IgD-negative memory B cell (primary cell): ENCODE data around the gene NLGN2. TPM values are rescaled to one million over a fixed set of nuclear protein-coding genes. Genes with fewer than 3 reads are reported as not detected.
"Not testable (repeated sequence)": the region's sequence is repeated elsewhere in the genome, so short reads cannot be mapped to it uniquely, and the experiment has no call there.

Experiments
- H3K27ac Mint-ChIP-seq, 3 donors: one replicate each; pipeline ENCODE4 v1.8.0; 2020 to 2022; ENCODE audit warnings: mild to moderate bottlenecking in 3 of 3, mixed read lengths in 3 of 3, moderate library complexity in 1 of 3
- H3K27me3 Mint-ChIP-seq: one replicate; pipeline ENCODE4 v1.8.0; 2021; ENCODE audit warnings: mixed read lengths
- H3K36me3 Mint-ChIP-seq: one replicate; pipeline ENCODE4 v1.8.0; 2020; ENCODE audit warnings: mild to moderate bottlenecking, mixed read lengths
- H3K4me1 Mint-ChIP-seq, 3 donors: one replicate each; pipeline ENCODE4 v1.8.0; 2020 to 2022; ENCODE audit warnings: mixed read lengths in 3 of 3, mild to moderate bottlenecking in 1 of 3
- H3K4me3 Mint-ChIP-seq, 4 donors: one replicate each; pipeline ENCODE4 v1.8.0; 2020 to 2022; ENCODE audit warnings: mild to moderate bottlenecking in 4 of 4, mixed read lengths in 4 of 4, moderate library complexity in 3 of 4
- H3K9me3 Mint-ChIP-seq, 3 donors: one replicate each; pipeline ENCODE4 v1.8.0; 2020 to 2021; ENCODE audit warnings: mixed read lengths in 3 of 3, mild to moderate bottlenecking in 1 of 3
- polyA plus RNA-seq: library from polyadenylated mRNA; unstranded; fragments of 300-500 nt; fragmentation: Illumina TruSeq; gene quantifications from one replicate; pipeline ENCODE4 v1.2.3, GENCODE V29; 2021

Gene NLGN2
- not detected for polyA plus RNA-seq

DNA sequence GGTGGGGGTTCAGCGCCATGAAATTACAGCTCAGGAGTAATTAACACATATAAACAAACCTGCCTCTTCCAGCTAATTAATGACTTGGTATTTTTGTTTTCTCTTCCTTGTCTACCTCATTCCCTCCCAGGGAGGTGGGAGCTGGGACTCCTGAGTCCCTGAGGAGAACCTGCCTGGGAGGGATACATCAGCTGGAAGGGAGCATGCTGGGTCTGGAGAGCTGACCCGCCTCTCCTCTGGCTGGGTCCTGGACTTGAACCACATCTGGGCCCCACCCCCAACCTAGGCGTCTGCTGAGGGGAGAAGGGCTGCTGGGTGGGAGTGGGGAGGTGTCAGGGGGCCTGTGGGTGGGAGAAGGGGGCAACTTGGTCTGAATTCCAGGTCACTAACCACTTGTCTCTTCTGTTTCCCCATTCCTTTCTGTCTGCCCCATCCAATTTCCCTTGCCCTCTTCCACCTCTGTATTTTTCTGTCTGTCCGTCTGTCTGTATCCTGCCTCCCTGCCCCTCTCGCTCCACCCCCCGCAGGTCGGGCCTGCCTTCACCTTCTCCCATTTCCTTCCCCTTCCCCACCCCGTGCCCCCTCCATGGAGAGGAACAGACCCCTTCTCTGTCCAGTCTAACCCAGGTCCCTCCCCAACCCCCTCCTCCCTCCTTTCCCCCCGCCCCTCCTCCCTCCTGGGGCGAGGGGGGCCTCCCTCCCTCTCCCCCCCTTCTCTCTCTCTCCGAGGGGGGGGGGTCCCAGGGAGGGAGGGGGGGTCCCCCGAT, at the start of gene NLGN2:
Gene NLGN2 (plus strand): TSS at position 361 of the 767 bp plus-strand sequence. CDS start 411 bp downstream, outside the sequence.
- H3K9me3 Mint-ChIP-seq = no peaks in the 10 kb centered on the region
- no peaks in the 10 kb centered on the region for H3K36me3 Mint-ChIP-seq
- peak within 1 kb of the TSS in 2 of 4 donors; percentile 27 to 57 for H3K4me3 Mint-ChIP-seq
- H3K27me3 Mint-ChIP-seq = peaks cover 6% of the 10 kb centered on the region
- peak within 1 kb of the TSS in 1 of 3 donors; percentile 53 for H3K27ac Mint-ChIP-seq
- peaks cover 5 to 16% (median 8%) of the 10 kb centered on the region in 3 donors for H3K4me1 Mint-ChIP-seq

DNA sequence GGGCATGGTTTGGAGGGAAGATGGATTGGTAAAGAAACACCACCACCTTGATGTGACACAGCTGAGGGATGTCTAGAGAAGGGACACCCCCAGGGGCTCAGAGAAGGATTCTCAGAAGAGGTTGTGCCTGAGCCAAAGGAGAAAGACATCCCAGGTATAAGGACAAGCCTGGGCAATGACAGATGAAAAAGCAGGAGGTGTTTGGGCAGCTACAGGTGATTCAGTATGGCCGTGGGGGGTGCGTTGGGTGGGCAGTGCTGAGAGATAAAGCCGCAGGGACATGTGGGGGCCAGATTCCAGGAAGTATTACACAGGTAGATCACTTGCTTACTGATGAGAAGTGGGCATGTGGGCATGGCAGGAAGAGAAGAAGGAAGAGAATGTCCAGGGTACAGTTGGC, 45.7 kb upstream of the NLGN2 start:
- no peak overlapping the region for H3K4me3 Mint-ChIP-seq
- no peak overlapping the region for H3K27ac Mint-ChIP-seq
- H3K36me3 Mint-ChIP-seq = no peaks in the 10 kb centered on the region
- peaks cover 2% of the 10 kb centered on the region for H3K27me3 Mint-ChIP-seq
- H3K4me1 Mint-ChIP-seq = no peaks in the 10 kb centered on the region
- H3K9me3 Mint-ChIP-seq = no peaks in the 10 kb centered on the region

DNA sequence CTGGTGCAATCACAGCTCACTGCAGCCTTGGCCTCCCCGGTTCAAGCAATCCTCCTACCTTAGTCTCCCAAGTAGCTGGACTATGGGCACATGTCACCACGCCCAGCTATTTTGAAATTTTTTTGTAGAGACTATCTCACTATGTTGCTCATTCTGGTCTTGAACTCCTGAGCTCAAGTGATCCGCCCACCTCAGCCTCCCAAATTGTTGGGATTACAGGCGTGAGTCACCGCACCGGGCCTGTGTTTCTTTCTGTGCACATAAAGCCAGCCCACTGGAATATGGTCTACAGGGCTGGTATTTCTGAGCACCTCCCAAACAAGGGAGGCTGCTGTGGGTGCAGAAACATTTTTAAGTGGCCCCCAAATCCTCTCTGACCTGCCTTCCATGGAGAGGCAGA, 44.3 kb upstream of the NLGN2 start:
- no peaks in the 10 kb centered on the region for H3K9me3 Mint-ChIP-seq
- no peaks in the 10 kb centered on the region for H3K36me3 Mint-ChIP-seq
- H3K4me3 Mint-ChIP-seq = no peak overlapping the region
- peaks cover 0 to 1% (median 0%) of the 10 kb centered on the region in 3 donors for H3K4me1 Mint-ChIP-seq
- no peak overlapping the region for H3K27ac Mint-ChIP-seq
- H3K27me3 Mint-ChIP-seq = peaks cover 2% of the 10 kb centered on the region

DNA sequence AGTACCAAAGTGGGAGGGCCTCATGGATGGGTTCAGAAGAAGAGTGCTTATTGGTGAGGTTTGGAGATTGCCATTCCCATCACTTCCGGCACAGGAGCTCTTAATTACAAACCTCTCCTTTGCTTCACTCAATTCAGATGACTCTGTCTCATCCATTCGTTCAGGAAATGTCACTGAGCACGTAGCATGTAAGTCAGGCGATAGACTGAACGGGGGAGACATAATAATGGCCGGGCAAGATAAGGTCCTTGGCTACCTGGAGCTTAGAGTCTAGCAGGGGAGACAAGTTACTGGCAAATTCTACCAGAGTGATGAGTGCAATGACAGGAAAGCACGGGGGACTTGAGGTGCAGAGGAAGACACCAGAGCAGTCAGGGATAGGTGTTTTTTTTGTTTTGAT, 41.7 kb upstream of the NLGN2 start:
- not testable (repeated sequence) for H3K27me3 Mint-ChIP-seq, H3K27ac Mint-ChIP-seq, H3K4me3 Mint-ChIP-seq, H3K9me3 Mint-ChIP-seq, H3K4me1 Mint-ChIP-seq, H3K36me3 Mint-ChIP-seq

DNA sequence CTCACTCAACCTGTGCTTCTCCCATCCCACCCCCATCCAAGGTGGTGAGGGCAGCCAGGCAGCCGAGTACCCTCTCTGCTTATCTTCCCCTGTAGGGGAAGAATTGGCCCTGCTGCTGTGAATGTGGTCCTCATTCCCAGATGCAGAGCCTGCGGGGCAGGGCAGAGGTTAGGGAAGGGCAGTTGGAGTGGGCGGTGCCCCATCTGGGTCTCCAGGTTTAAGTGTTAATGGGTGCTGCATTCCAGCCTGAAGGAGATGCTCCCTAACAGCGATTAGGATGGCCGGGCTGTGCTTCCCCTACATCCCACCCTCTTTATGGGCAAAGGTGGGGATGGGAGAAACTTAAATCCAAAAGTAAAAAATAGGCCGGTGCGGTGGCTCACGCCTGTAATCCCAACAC, 40.6 kb upstream of the NLGN2 start:
- Mint-ChIP-seq H3K4me3 (no peak overlapping the region), H3K36me3 (no peaks in the 10 kb centered on the region), H3K27me3 (peaks cover 5% of the 10 kb centered on the region), H3K4me1 (peaks cover 0 to 1% (median 0%) of the 10 kb centered on the region in 3 donors), H3K9me3 (peaks cover 0 to 1% (median 0%) of the 10 kb centered on the region in 3 donors), H3K27ac (no peak overlapping the region)

DNA sequence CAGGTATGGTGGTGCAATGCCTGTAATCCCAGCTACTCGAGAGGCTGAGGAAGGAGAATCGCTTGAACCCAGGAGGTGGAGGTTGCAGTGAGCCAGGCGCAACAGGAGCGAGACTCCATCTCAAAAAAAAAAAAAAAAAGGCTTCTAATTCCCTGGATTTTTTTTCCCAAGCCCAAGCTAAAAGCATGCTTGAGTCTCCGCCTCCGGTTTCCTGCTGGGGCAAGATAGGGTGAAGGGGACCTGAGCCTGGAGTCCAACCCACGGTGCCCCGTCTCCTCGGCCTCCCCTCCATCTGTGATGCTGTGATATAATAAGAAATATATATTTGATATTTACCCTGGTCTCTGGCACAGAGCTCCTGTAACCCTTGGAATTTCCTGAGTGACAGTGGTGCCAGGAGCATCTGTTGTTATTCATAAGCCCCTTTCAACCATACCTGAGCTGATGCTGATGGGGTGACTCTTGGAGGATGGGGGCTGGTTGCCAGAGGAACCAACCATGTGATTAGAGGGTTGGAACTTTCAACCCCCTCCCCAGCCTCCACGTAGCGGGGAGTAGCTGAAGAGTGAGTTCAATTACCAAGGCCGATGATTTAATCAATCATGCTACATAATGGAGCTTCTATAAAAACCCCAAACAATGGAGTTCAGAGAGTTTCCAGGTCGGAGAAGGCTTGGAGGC, 39.6 kb upstream of the NLGN2 start:
- Mint-ChIP-seq H3K27ac (no peak overlapping the region), H3K4me3 (no peak overlapping the region), H3K4me1 (peaks cover 0 to 1% (median 0%) of the 10 kb centered on the region in 3 donors), H3K27me3 (peaks cover 5% of the 10 kb centered on the region), H3K36me3 (no peaks in the 10 kb centered on the region), H3K9me3 (peaks cover 0 to 1% (median 0%) of the 10 kb centered on the region in 3 donors)

DNA sequence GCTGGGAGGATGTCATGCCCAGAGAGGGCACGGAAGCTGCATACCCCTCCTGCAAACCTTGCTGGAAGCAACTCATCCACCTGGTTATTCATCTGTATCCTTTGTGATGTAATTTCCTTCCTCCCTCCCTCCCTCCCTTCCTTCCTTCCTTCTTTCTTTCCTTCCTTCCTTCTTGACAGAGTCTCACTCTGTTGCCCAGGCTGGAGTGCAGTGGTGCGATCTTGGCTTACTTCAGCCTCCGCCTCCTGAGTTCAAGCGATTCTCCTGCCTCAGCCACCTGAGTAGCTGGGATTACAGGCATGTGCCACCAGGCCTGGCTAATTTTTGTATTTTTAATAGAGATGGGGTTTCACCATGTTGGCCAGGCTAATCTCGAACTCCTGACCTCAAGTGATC, 39.0 kb upstream of the NLGN2 start:
- H3K9me3 Mint-ChIP-seq, H3K4me1 Mint-ChIP-seq, H3K27me3 Mint-ChIP-seq, H3K4me3 Mint-ChIP-seq, H3K36me3 Mint-ChIP-seq, H3K27ac Mint-ChIP-seq: not testable (repeated sequence)

DNA sequence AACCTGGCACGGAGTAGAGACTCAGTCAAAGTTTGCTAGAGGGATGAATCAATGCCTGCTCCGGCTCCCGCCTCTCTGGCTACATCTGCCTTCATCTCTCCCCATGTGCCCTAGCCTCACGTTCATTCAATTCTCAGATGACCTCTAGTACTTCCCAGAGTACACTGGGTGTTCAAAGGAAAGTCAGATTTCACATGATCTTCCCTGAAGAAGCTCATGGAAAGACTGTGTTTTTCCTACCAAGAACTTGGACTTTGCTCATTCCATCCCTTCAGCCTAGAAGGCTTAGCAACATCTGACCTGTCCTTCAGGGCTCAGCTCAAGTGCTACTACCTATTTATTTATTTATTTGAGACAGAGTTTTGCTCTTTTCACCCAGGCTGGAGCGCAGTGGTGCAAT, 37.8 kb upstream of the NLGN2 start:
- Mint-ChIP-seq H3K27ac (peak overlapping the region in 1 of 3 donors; percentile 45), H3K36me3 (no peaks in the 10 kb centered on the region), H3K4me1 (peaks cover 0 to 1% (median 0%) of the 10 kb centered on the region in 3 donors), H3K4me3 (no peak overlapping the region), H3K27me3 (peaks cover 3% of the 10 kb centered on the region), H3K9me3 (peaks cover 0 to 1% (median 0%) of the 10 kb centered on the region in 3 donors)

DNA sequence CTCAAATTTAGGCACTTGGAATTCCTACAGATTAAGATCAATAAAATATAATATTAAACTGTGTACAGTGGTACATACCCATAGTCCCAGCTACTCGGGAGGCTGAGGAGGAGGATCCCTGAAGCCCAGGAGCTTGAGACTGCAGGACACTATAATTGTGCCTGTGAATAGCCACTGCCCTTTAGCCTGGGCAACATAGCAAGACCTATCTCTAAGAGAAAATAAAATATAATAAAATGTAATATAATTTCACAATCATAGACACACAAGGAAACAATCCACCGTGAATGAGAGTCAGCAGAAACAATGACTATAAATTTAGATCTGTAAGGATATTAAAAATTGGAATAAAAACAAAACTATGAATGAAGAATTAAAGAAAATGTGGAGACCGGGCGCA, 36.8 kb upstream of the NLGN2 start:
- Mint-ChIP-seq H3K36me3 (no peaks in the 10 kb centered on the region), H3K4me1 (peaks cover 0 to 1% (median 0%) of the 10 kb centered on the region in 3 donors), H3K27ac (no peak overlapping the region), H3K27me3 (peaks cover 3% of the 10 kb centered on the region), H3K4me3 (no peak overlapping the region), H3K9me3 (peaks cover 0 to 1% (median 0%) of the 10 kb centered on the region in 3 donors)

DNA sequence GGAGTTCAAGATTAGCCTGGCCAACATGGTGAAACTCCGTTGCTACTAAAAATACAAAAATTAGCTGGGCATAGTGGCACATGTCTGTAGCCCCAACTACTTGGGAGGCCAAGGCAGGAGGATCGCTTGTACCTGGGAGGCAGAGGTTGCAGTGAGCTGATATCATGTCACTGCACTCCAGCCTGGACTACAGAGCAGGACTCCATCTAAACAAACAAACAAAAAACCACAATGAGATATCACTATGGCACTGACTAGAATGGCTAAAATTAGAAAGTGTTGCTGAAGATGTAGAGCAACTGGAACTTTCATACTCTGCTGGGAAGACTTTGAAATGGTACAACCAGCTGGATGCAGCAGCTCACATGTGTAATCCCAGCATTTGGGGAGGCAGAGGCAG, 33.3 kb upstream of the NLGN2 start:
- Mint-ChIP-seq H3K9me3 (peaks cover 0 to 5% (median 4%) of the 10 kb centered on the region in 3 donors), H3K4me1 (no peaks in the 10 kb centered on the region)

DNA sequence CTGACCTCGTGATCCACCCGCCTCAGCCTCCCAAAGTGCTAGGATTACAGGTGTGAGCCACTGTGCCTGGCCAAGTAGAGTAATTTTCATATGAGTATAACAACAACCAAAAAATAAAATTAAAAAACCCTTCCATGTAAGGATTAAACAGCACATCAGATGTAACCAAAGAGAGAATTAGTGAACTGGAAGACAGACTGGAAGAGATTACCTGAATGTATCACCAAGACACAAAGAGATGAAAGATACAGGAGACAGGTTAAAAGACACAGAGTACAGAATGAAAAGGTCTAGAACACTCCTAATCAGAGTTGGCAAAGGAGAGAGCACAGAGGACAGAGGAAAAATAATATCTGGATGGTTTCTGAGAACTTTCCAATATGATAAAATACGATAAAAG, 28.5 kb upstream of the NLGN2 start:
- peak overlapping the region in 1 of 4 donors; percentile 46 for H3K4me3 Mint-ChIP-seq
- H3K27ac Mint-ChIP-seq = peak overlapping the region in 1 of 3 donors; percentile 66
- peaks cover 33% of the 10 kb centered on the region for H3K27me3 Mint-ChIP-seq
- H3K4me1 Mint-ChIP-seq = peaks cover 0 to 2% (median 0%) of the 10 kb centered on the region in 3 donors
- peaks cover 0 to 5% (median 3%) of the 10 kb centered on the region in 3 donors for H3K9me3 Mint-ChIP-seq
- H3K36me3 Mint-ChIP-seq = peaks cover 1% of the 10 kb centered on the region

More for the DNA sequence above, 33.3 kb upstream of the NLGN2 start:
- peak overlapping the region in 1 of 3 donors; percentile 10 for H3K27ac Mint-ChIP-seq
- no peaks in the 10 kb centered on the region for H3K36me3 Mint-ChIP-seq
- no peak overlapping the region for H3K4me3 Mint-ChIP-seq
- peaks cover 6% of the 10 kb centered on the region for H3K27me3 Mint-ChIP-seq

DNA sequence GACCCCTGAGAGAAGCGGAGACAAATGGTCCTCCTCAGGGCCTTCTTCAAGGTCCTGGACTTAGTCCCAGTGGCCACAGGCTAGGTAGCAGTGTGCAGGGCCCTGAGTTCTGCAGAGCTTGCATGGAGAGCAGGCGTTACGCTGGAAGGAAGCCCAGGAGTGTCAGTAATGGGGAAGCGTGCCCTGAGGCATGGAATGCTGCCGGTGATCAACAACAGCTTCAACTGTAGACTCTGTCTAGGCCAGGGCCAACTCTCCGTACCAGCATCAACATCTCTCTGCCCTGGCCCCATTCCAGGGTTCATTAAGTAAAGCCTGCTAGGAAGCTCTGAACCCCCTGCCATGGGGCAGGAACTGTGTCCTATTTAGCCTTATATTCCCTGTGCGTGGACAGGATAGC, 27.3 kb upstream of the NLGN2 start:
- Mint-ChIP-seq H3K4me3 (peak overlapping the region in 2 of 4 donors; percentile 46 to 74), H3K27me3 (peaks cover 33% of the 10 kb centered on the region), H3K27ac (no peak overlapping the region), H3K9me3 (peaks cover 0 to 5% (median 3%) of the 10 kb centered on the region in 3 donors), H3K4me1 (peaks cover 5 to 7% (median 5%) of the 10 kb centered on the region in 3 donors), H3K36me3 (peaks cover 1% of the 10 kb centered on the region)

DNA sequence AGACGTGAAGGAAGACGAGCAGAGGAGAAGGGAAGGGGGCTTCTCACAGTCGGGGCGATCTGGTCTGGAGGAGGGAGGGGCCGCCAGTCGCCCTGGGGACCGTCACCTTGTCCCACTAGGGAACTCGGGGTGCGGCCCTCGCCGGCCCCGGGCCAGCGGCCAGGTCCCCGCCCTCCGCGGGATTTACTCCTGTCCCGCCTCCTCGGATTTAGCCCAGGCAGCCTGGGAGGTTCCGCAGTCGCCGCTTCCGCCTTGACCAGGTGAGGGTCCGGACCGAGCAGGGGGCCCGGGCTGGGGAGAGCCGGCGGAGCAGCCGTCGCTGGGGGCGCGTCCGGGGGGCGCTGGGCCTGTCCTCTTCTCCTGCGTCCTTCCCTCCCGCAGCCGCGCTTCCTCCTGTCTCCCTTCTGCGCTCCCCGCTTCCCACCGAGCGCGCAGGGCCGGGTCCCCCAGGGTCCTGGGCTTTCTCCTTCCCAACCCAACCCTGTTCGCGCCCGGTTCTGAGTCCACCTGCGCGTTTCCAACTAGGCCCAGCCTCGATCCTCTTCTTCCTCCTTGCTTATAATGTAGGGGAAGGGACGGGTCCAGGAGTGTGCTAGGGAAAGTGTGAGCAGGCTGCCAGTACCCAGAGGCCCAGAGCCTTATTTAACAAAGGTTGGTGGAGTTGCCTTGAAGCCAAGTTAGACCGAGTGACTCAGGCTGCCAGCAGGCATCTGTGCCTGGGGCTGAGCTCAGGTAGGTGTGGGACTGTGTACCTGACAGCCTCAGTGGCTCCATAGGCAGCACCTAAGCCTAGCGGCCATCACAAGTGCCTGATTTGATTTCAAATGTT, 26.6 kb upstream of the NLGN2 start, which contains the start of gene TNK1:
Gene TNK1 (plus strand): TSS at position 235 of the 829 bp plus-strand sequence. CDS start 1,838 bp downstream, outside the sequence.
- H3K27me3 Mint-ChIP-seq = peaks cover 33% of the 10 kb centered on the region
- peak within 1 kb of the TSS in 1 of 3 donors; percentile 23 for H3K27ac Mint-ChIP-seq
- H3K36me3 Mint-ChIP-seq = peaks cover 1% of the 10 kb centered on the region
- peaks cover 0 to 5% (median 3%) of the 10 kb centered on the region in 3 donors for H3K9me3 Mint-ChIP-seq
- peaks cover 5 to 9% (median 8%) of the 10 kb centered on the region in 3 donors for H3K4me1 Mint-ChIP-seq
- peak within 1 kb of the TSS in 2 of 4 donors; percentile 46 to 74 for H3K4me3 Mint-ChIP-seq

DNA sequence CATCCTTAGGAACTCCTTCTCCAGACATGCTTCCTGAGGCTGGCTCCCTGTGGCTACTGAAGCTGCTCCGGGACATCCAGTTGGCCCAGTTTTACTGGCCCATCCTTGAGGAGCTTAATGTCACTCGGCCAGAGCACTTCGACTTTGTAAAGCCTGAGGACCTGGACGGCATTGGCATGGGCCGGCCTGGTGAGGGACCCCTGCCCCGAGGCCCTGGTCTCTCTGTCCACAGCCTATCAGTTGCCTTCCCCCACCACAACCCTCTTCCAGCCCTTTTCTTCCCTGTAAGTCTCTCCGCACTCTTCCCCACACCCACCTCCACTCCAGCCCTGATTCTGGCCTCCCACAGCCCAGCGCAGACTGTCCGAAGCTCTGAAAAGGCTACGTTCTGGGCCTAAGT, 24.7 kb upstream of the NLGN2 start:
- Mint-ChIP-seq H3K27ac (peak overlapping the region in 2 of 3 donors; percentile 8 to 16), H3K36me3 (peaks cover 1% of the 10 kb centered on the region), H3K9me3 (peaks cover 0 to 5% (median 3%) of the 10 kb centered on the region in 3 donors), H3K4me3 (peak overlapping the region in 3 of 4 donors; percentile 36 to 94 (median 86)), H3K4me1 (peaks cover 5 to 9% (median 8%) of the 10 kb centered on the region in 3 donors), H3K27me3 (peaks cover 32% of the 10 kb centered on the region)
